ENCODE data around the gene RPS15A.
"Not testable (repeated sequence)": the region's sequence is repeated elsewhere in the genome, so short reads cannot be mapped to it uniquely, and the experiment has no call there.

The RPS15A gene

GRCh38 chr16:18783430-18784341 lies 6.4 kb downstream of the RPS15A start:
- no peak overlapping the region for H3K27ac ChIP-seq
- TF ChIP-seq CTCF (IDR thresholded peaks at IDR 0.05) (no peak), ZFX (IDR thresholded peaks at IDR 0.05; ENCODE audit: borderline replicate concordance) (no peak)

- no peak overlapping the region for H3K27ac ChIP-seq
- TF ChIP-seq ZFX (IDR thresholded peaks at IDR 0.05; ENCODE audit: borderline replicate concordance) (no peak), CTCF (IDR thresholded peaks at IDR 0.05) (no peak)
Observed at GRCh38 chr16:18782697-18783429, 7.3 kb downstream of the RPS15A start.

- H3K27ac ChIP-seq: not testable (repeated sequence)
Observed at GRCh38 chr16:18781232-18781631, 8.9 kb downstream of the RPS15A start.

- H3K27ac ChIP-seq: not testable (repeated sequence)
Observed at GRCh38 chr16:18780460-18781026, 9.6 kb downstream of the RPS15A start.

GRCh38 chr16:18777664-18778063 lies 12.5 kb downstream of the RPS15A start:
- H3K27ac ChIP-seq: not testable (repeated sequence)

- not testable (repeated sequence) for H3K27ac ChIP-seq
Observed at GRCh38 chr16:18776334-18776733, 13.8 kb downstream of the RPS15A start.

GRCh38 chr16:18774651-18775050 lies 15.5 kb downstream of the RPS15A start:
- not testable (repeated sequence) for H3K27ac ChIP-seq

- H3K27ac ChIP-seq: not testable (repeated sequence)
Observed at GRCh38 chr16:18772171-18772570, 18.0 kb downstream of the RPS15A start.

- H3K27ac ChIP-seq: not testable (repeated sequence)
Observed at GRCh38 chr16:18770336-18770962, 19.7 kb downstream of the RPS15A start.

GRCh38 chr16:18767217-18767616 lies 22.9 kb downstream of the RPS15A start:
- not testable (repeated sequence) for H3K27ac ChIP-seq

- not testable (repeated sequence) for H3K27ac ChIP-seq
Observed at GRCh38 chr16:18762713-18763112, 27.4 kb downstream of the RPS15A start.

GRCh38 chr16:18759598-18760520 lies 30.3 kb downstream of the RPS15A start:
- not testable (repeated sequence) for H3K27ac ChIP-seq
- peak; percentile 49 for TF ChIP-seq CTCF (IDR thresholded peaks at IDR 0.05)

- H3K27ac ChIP-seq: not testable (repeated sequence)
Observed at GRCh38 chr16:18757960-18758660, 32.0 kb downstream of the RPS15A start.

GRCh38 chr16:18756639-18757038 lies 33.5 kb downstream of the RPS15A start:
- not testable (repeated sequence) for H3K27ac ChIP-seq

GRCh38 chr16:18742870-18743269 lies 47.3 kb downstream of the RPS15A start:
- H3K27ac ChIP-seq: not testable (repeated sequence)
